A673 (cell line): ENCODE data around the gene MSH5. TPM values are rescaled to one million over a fixed set of nuclear protein-coding genes. Genes with fewer than 3 reads are reported as not detected.
A peak's percentile ranks its signal among the peaks of the same experiment; 100 is the strongest.

Experiments used
- BruUV-seq: library from RNA; stranded (reverse); fragments of 400-500 nt; replicated peaks from 2 replicates; lab custom pipeline; 2021; lab: Mats Ljungman, UMichigan
- CTCF ChIA-PET: fragments of 300-600 bp; sonication (Branson Sonifier 250); formaldehyde crosslinking; loops from one replicate; lab custom pipeline; 2022; ENCODE audit warnings: antibody characterized with exemption; lab: Charles Lee
- POLR2A ChIA-PET: fragments of 300-600 bp; sonication (Branson Sonifier 250); formaldehyde crosslinking; loops from one replicate; lab custom pipeline; 2022; ENCODE audit warnings: antibody characterized with exemption; ENCODE audit not compliant: low non-redundant PET; lab: Charles Lee
- DNase-seq: peaks from one replicate; pipeline ENCODE4 v3.0.0-alpha.2; 2015; ENCODE audit warnings: low spot score
- H3K27ac ChIP-seq: fragments of 200-600 bp; sonication (generic); 2 replicates; pipeline ENCODE4 v1.5.1; 2016; ENCODE audit warnings: mixed run types, low read depth, mild to moderate bottlenecking, mixed read lengths, antibody characterized with exemption, low read length; ENCODE audit not compliant: poor library complexity, severe bottlenecking
- H3K27me3 ChIP-seq: fragments of 200-600 bp; sonication (generic); replicated peaks from 2 replicates; pipeline ENCODE4 v1.6.1; 2017; ENCODE audit warnings: mixed run types, low read depth, mild to moderate bottlenecking, mixed read lengths, antibody characterized with exemption, low read length; ENCODE audit not compliant: insufficient read depth, poor library complexity
- H3K36me3 ChIP-seq: fragments of 200-600 bp; sonication (generic); 2 replicates; pipeline ENCODE4 v1.6.1; 2016; ENCODE audit warnings: mixed run types, mild to moderate bottlenecking, mixed read lengths, antibody characterized with exemption, low read length; ENCODE audit not compliant: insufficient read depth, poor library complexity, severe bottlenecking
- H3K4me1 ChIP-seq: fragments of 200-600 bp; sonication (generic); 2 replicates; pipeline ENCODE4 v1.6.1; 2017; ENCODE audit warnings: mixed run types, mild to moderate bottlenecking, mixed read lengths, antibody characterized with exemption, low read length; ENCODE audit not compliant: insufficient read depth, poor library complexity, severe bottlenecking
- H3K4me3 ChIP-seq: fragments of 200-600 bp; sonication (generic); 2 replicates; pipeline ENCODE4 v1.5.1; 2016; ENCODE audit warnings: low read depth, mixed run types, mild to moderate bottlenecking, mixed read lengths, low read length; ENCODE audit not compliant: poor library complexity, severe bottlenecking
- H3K9me3 ChIP-seq: fragments of 200-600 bp; sonication (generic); 2 replicates; pipeline ENCODE4 v1.6.1; 2016; ENCODE audit warnings: mixed run types, low read depth, mild to moderate bottlenecking, mixed read lengths, antibody characterized with exemption, low read length; ENCODE audit not compliant: poor library complexity, severe bottlenecking
- CTCF ChIP-seq: fragments of 300-800, 200-600 bp; sonication (generic); conservative IDR thresholded peaks from 2 replicates; pipeline ENCODE4 v1.5.1; 2017; ENCODE audit warnings: low read depth, mild to moderate bottlenecking, antibody characterized with exemption, low read length, moderate library complexity, mixed read lengths
- EZH2 ChIP-seq: fragments of 200-600 bp; sonication (generic); IDR thresholded peaks from 2 replicates; pipeline ENCODE4 v1.6.1; 2017; ENCODE audit warnings: borderline replicate concordance, low read depth, mild to moderate bottlenecking, mixed read lengths, antibody characterized with exemption, low read length; ENCODE audit not compliant: poor library complexity, severe bottlenecking
- intact Hi-C: fragments of 100-400 bp; cut with micrococcal nuclease; formaldehyde crosslinking; loops from one replicate; pipeline ENCODE4 v1.10.0; 2022; ENCODE audit not compliant: unreplicated experiment
- total RNA-seq: library from RNA; stranded (reverse); gene quantifications from 2 replicates; pipeline ENCODE4 v1.2.3, GENCODE V29; 2021

Gene MSH5
- total RNA-seq, 1 experiment from 2014 or later, result 76.4 TPM

GRCh38 chr6:31734247-31734820, 5.5 kb upstream of the MSH5 start:
- Histone ChIP-seq H3K27ac (peak overlapping the region; percentile 95), H3K27me3 (no peaks in the 10 kb centered on the region), H3K36me3 (peaks cover 36% of the 10 kb centered on the region), H3K9me3 (no peaks in the 10 kb centered on the region), H3K4me3 (peak overlapping the region; percentile 77), H3K4me1 (peaks cover 39% of the 10 kb centered on the region)
- CTCF ChIA-PET, result no interaction called here
- TF ChIP-seq CTCF (no peak), EZH2 (no peak)
- DNase-seq, result no peak
- POLR2A ChIA-PET, result no interaction called here
- BruUV-seq, result no TSS peak
- intact Hi-C loops, result loop anchor here (10.0 kb wide), 1 partner anchor 190 kb away; the partner anchor contains the start of genes ATP6V1G2, DDX39B and NFKBIL1

DNA sequence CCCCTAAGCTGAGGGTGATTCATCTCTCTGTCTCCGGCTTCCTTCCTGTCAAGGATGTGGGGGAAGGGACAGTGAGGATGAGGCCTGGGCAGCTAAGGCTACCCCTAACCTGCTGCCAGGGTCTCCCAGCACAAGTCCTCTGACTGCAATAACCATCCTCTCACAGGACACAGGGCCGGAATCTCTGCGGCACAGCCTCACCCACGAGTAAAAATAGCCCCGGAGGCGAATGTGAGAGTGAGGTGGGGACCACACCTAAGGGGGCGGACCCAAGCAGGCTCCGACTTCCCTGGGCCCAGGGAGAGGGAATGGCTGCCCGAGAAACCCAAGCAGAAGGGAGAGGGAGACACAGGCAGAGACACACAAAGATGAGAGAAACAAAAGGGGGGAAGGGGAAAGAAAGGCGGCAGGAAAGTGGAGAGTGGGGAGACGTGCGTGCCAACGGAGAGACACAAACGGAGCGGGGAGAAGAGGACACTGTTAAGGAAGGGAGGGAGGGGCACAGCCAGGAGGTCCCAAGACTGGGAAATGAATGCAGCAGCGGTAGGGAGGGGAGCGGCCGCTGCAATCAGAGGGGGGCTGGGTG, 4.9 kb upstream of the MSH5 start:
- peak; percentile 63 for DNase-seq
- no TSS peak for BruUV-seq
- Histone ChIP-seq H3K4me1 (peaks cover 39% of the 10 kb centered on the region), H3K9me3 (no peaks in the 10 kb centered on the region), H3K36me3 (peaks cover 36% of the 10 kb centered on the region), H3K4me3 (peak overlapping the region; percentile 77), H3K27me3 (no peaks in the 10 kb centered on the region), H3K27ac (peak overlapping the region; percentile 95)
- ChIA-PET CTCF (interaction anchor here (0.6 to 0.7 kb wide), 2 partner anchors 92 to 538 kb away, joined by 4 to 6 read pairs; no protein-coding TSS in a partner anchor), POLR2A (no interaction called here)
- no peak for TF ChIP-seq CTCF
- no peak for TF ChIP-seq EZH2
- intact Hi-C loops, result loop anchor here (5.0 to 10.0 kb wide), 2 partner anchors 57 to 190 kb away; partner anchors contain the start of genes ATP6V1G2, DDX39B and NFKBIL1

GRCh38 chr6:31736021-31736767, 3.6 kb upstream of the MSH5 start, which contains the start of gene CLIC1:
Gene CLIC1 (minus strand): TSS chr6:31736530. CDS start chr6:31736300, 230 bp downstream.
- Histone ChIP-seq H3K27ac (peak within 1 kb of the TSS; percentile 95), H3K36me3 (peaks cover 32% of the 10 kb centered on the region), H3K27me3 (no peaks in the 10 kb centered on the region), H3K4me1 (peaks cover 43% of the 10 kb centered on the region), H3K9me3 (no peaks in the 10 kb centered on the region), H3K4me3 (peak within 1 kb of the TSS; percentile 77)
- peak; percentile 93 for DNase-seq
- ChIA-PET POLR2A (interaction anchor here (0.5 to 0.7 kb wide), 2 partner anchors 91 to 1053 kb away, joined by 3 read pairs; partner anchors contain the start of gene HSPA1B), CTCF (interaction anchor here (1.5 kb wide), 1 partner anchor 55 kb away, joined by 4 read pairs; no protein-coding TSS in a partner anchor)
- BruUV-seq, result TSS peak; percentile 52
- no peak for TF ChIP-seq CTCF
- no peak for TF ChIP-seq EZH2
- intact Hi-C loops, result loop anchor here (5.0 to 10.0 kb wide), 2 partner anchors 56 to 191 kb away; partner anchors contain the start of genes ATP6V1G2, DDX39B and NFKBIL1
